GM12878 (cell line): ENCODE measurements around the gene SLCO3A1. TPM values are rescaled to one million over a fixed set of nuclear protein-coding genes. Genes with fewer than 3 reads are reported as not detected.

ENCODE experiments used
- ATAC-seq: fragments of 200-7000 bp; cut with Tn5 transposase; 3 replicates; pipeline ENCODE4 v1.9.1; 2020; ENCODE audit warnings: mild to moderate bottlenecking, moderate library complexity
- BruUV-seq: library from RNA; stranded (reverse); fragments of 400-500 nt; replicated peaks from 2 replicates; lab custom pipeline; 2021; lab: Mats Ljungman, UMichigan
- CTCF ChIA-PET: fragments of 300-600 bp; sonication (Branson Sonifier 250); formaldehyde crosslinking; extraction: SDS; loops from one replicate; lab custom pipeline; 2021; ENCODE audit warnings: inconsistent platforms; lab: Yijun Ruan, JAX
- POLR2A ChIA-PET: fragments of 350-600 bp; formaldehyde crosslinking; extraction: SDS; loops from one replicate; lab custom pipeline; 2021; ENCODE audit warnings: inconsistent platforms; lab: Charles Lee
- RAD21 ChIA-PET: fragments of 300-600 bp; sonication (Branson Sonifier 250); formaldehyde crosslinking; loops from one replicate; lab custom pipeline; 2023; ENCODE audit warnings: antibody characterized with exemption; ENCODE audit not compliant: unreplicated experiment; lab: Charles Lee
- SMC1A ChIA-PET: fragments of 300-600 bp; sonication (Branson Sonifier 250); formaldehyde crosslinking; loops from one replicate; lab custom pipeline; 2023; ENCODE audit not compliant: unreplicated experiment, uncharacterized antibody; lab: Charles Lee
- DNase-seq: peaks from one replicate; pipeline ENCODE4 v3.0.0-alpha.2; 2011; ENCODE audit warnings: low read depth, low spot score
- FAIRE-seq: peaks from 3 replicates; lab custom pipeline; 2011; peaks lifted over from hg19 to GRCh38; lab: Jason Lieb, UNC
- H2AFZ ChIP-seq: 2 replicates; pipeline ENCODE4 v1.6.0; 2011; ENCODE audit warnings: low read depth, low read length, control low read depth; ENCODE audit not compliant: control insufficient read depth
- H3K27ac ChIP-seq: 2 replicates; pipeline ENCODE4 v1.5.1; 2011; ENCODE audit warnings: control low read depth; ENCODE audit not compliant: control insufficient read depth, insufficient read depth
- H3K27me3 ChIP-seq, 2 experiments: replicated peaks in 1 of 2; 2 replicates each; pipeline versions ENCODE4 v1.6.0 to v1.6.1; 2011; ENCODE audit warnings: low read length in 1 of 2; ENCODE audit not compliant: control insufficient read depth in 2 of 2, insufficient read depth in 2 of 2
- H3K36me3 ChIP-seq, 2 experiments: 2 replicates each; pipeline ENCODE4 v1.5.1; 2011; ENCODE audit warnings: low read length in 1 of 2; ENCODE audit not compliant: control insufficient read depth in 2 of 2, insufficient read depth in 2 of 2
- H3K4me1 ChIP-seq: 2 replicates; pipeline ENCODE4 v1.6.1; 2011; ENCODE audit warnings: mild to moderate bottlenecking, low read length, moderate library complexity, mixed read lengths; ENCODE audit not compliant: control insufficient read depth, insufficient read depth
- H3K4me2 ChIP-seq: 2 replicates; pipeline ENCODE4 v1.6.0; 2011; ENCODE audit warnings: control low read depth; ENCODE audit not compliant: control insufficient read depth, insufficient read depth
- H3K4me3 ChIP-seq: fragments of 200-600 bp; sonication (generic); 2 replicates; pipeline ENCODE4 v1.5.1; 2016
- H3K79me2 ChIP-seq: 2 replicates; pipeline ENCODE4 v1.6.0; 2011; ENCODE audit warnings: low read length; ENCODE audit not compliant: control insufficient read depth, insufficient read depth
- H3K9ac ChIP-seq: 2 replicates; pipeline ENCODE4 v1.8.0; 2011; ENCODE audit warnings: low read length, control low read depth, mixed read lengths; ENCODE audit not compliant: control insufficient read depth, insufficient read depth
- H3K9me3 ChIP-seq: replicated peaks from 3 replicates; pipeline ENCODE4 v1.5.1; 2011; ENCODE audit warnings: mild to moderate bottlenecking, low read length; ENCODE audit not compliant: control insufficient read depth, insufficient read depth
- H4K20me1 ChIP-seq: 2 replicates; pipeline ENCODE4 v1.6.0; 2011; ENCODE audit not compliant: control insufficient read depth, insufficient read depth
- ETV6 ChIP-seq, 2 experiments: fragments of 450-650 bp in 1 of 2; IDR thresholded peaks in 1 of 2; conservative IDR thresholded peaks in 1 of 2; 2 replicates each; pipeline ENCODE4 v1.6.1; 2014; ENCODE audit warnings: antibody characterized with exemption in 1 of 2, borderline replicate concordance in 1 of 2, low read depth in 1 of 2, mild to moderate bottlenecking in 1 of 2, moderate library complexity in 1 of 2
- GATAD2B ChIP-seq: fragments of 450-650 bp; conservative IDR thresholded peaks from 2 replicates; pipeline ENCODE4 v1.6.1; 2017; ENCODE audit warnings: low read depth, mild to moderate bottlenecking, moderate library complexity
- IKZF1 ChIP-seq: fragments of 450-650 bp; conservative IDR thresholded peaks from 2 replicates; pipeline ENCODE4 v1.6.1; 2017; ENCODE audit warnings: antibody characterized with exemption, mild to moderate bottlenecking
- NR2C1 ChIP-seq: fragments of 450-650 bp; IDR thresholded peaks from 2 replicates; pipeline ENCODE4 v1.6.1; 2017; ENCODE audit warnings: antibody characterized with exemption, mild to moderate bottlenecking, moderate library complexity
- RELA ChIP-seq: fragments of 450-650 bp; IDR thresholded peaks from 2 replicates; pipeline ENCODE4 v1.8.0; 2014; ENCODE audit warnings: borderline replicate concordance; ENCODE audit not compliant: partially characterized antibody
- SIX5 ChIP-seq: IDR thresholded peaks from 2 replicates; pipeline ENCODE4 v1.6.1; 2011; ENCODE audit warnings: mild to moderate bottlenecking, low read depth, low read length, moderate library complexity; ENCODE audit not compliant: severe bottlenecking
- SPI1 ChIP-seq: IDR thresholded peaks from 2 replicates; pipeline ENCODE4 v1.6.1; 2011; ENCODE audit warnings: low read depth, mild to moderate bottlenecking, low read length, moderate library complexity, borderline replicate concordance; ENCODE audit not compliant: insufficient read depth
- SREBF2 ChIP-seq: IDR thresholded peaks from 2 replicates; pipeline ENCODE4 v1.6.1; 2012; ENCODE audit warnings: mild to moderate bottlenecking, low read length
- SUPT20H ChIP-seq: IDR thresholded peaks from 2 replicates; pipeline ENCODE4 v1.6.1; 2011; ENCODE audit warnings: low read depth, mild to moderate bottlenecking, low read length, moderate library complexity, borderline replicate concordance; ENCODE audit not compliant: control insufficient read depth
- TCF7 ChIP-seq: IDR thresholded peaks from 2 replicates; pipeline ENCODE4 v1.6.1; 2014; ENCODE audit warnings: antibody characterized with exemption, borderline replicate concordance
- ZNF24 ChIP-seq: fragments of 450-650 bp; IDR thresholded peaks from 2 replicates; pipeline ENCODE4 v1.6.1; 2017; ENCODE audit warnings: antibody characterized with exemption, mild to moderate bottlenecking
- ZSCAN29 ChIP-seq: fragments of 450-650 bp; IDR thresholded peaks from 2 replicates; pipeline ENCODE4 v1.6.1; 2017; ENCODE audit warnings: mild to moderate bottlenecking, moderate library complexity
- WGBS: methylation state at CpG from one replicate; pipeline ENCODE4 v1.1.6; 2016; ENCODE audit warnings: low lambda C conversion rate; ENCODE audit not compliant: insufficient replicate concordance, insufficient coverage; ENCODE audit errors: missing lambda C conversion rate; 5-methylcytosine and 5-hydroxymethylcytosine counted together
- in situ Hi-C: fragments of 300-500 bp; cut with MboI; formaldehyde crosslinking; loops from 9 replicates; pipeline ENCODE4 v1.14.3; 2018; ENCODE audit warnings: mixed read lengths
- intact Hi-C: fragments of 100-400 bp; cut with micrococcal nuclease; formaldehyde crosslinking; loops from one replicate; pipeline ENCODE4 v1.14.2; 2022; ENCODE audit not compliant: unreplicated experiment
- polyA plus RNA-seq, 11 experiments: library from polyadenylated mRNA; depleted of rRNA in 4 of 11; unstranded in 6 of 11; stranded (reverse) in 5 of 11; fragments of >200 nt; fragmentation: Nextera tagmentation in 4 of 11; fragmentation: Illumina TruSeq in 1 of 11; extraction: Ambion mirVana in 4 of 11; extraction: Trizol in 1 of 11; gene quantifications; 1 replicate in 1 of 11; 2 replicates in 10 of 11; pipeline versions ENCODE4 v1.2.1 to v1.2.3, GENCODE V29; 2011 to 2016; ENCODE audit warnings: inconsistent platforms in 2 of 11, missing spikeins in 2 of 11, low read depth in 1 of 11
- total RNA-seq, 4 experiments: library from RNA; depleted of rRNA in 3 of 4; stranded (reverse); fragments of >200 nt in 3 of 4; fragmentation: Illumina TruSeq in 1 of 4; extraction: Trizol in 1 of 4; gene quantifications; 2 replicates each; pipeline versions ENCODE4 v1.2.1 to v1.2.3, GENCODE V29; 2013 to 2021
- TF ChIP-seq, protein P1 (sequence below): fragments of 450-650 bp; formaldehyde crosslinking; IDR thresholded peaks from 2 replicates; pipeline ENCODE4 v1.4.0; 2022; ENCODE audit warnings: mild to moderate bottlenecking, moderate library complexity
- TF ChIP-seq, protein P2 (sequence below): IDR thresholded peaks from 2 replicates; pipeline ENCODE4 v1.6.1; 2011; ENCODE audit warnings: low read depth, low read length, improper control_type of control experiment, borderline replicate concordance

SLCO3A1 gene
- total and polyA plus RNA-seq, 10 of the 15 experiments (the other 5 are each of a cell fraction or from before 2014, with no cell fraction given), result 0.05 to 5.9 (median 0.31) TPM

DNA sequence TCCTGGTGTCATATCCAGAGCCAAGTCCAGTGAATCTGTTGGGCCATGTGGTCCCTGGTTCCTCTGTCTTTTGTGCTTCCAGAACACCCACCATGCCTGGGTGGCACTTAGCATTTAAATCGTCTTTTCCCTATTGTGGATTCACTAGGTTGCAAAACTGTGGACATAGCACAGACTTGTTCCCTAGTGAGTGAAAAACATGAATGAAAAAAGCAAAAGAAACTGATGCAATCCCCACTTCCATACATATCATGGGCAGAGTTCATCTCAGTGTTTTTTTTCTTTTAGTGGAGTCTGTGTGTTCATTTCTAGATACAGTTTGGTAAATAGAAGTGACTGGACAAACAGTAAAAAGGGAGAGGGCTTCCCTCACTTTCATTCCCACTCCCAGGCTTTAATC, 170.5 kb downstream of the SLCO3A1 start:
- no peak for ATAC-seq
- Histone ChIP-seq H3K79me2 (no peaks in the 10 kb centered on the region), H2AFZ (no peak overlapping the region), H4K20me1 (no peaks in the 10 kb centered on the region), H3K27me3 (no peaks in the 10 kb centered on the region; a peak in 1 of 4 replicates), H3K36me3 (no peaks in the 10 kb centered on the region), H3K4me2 (no peak overlapping the region), H3K9ac (no peak overlapping the region), H3K4me1 (no peaks in the 10 kb centered on the region), H3K4me3 (no peak overlapping the region), H3K9me3 (no peaks in the 10 kb centered on the region), H3K27ac (no peak overlapping the region)
- POLR2A ChIA-PET, result no interaction called here
- 0% methylated on average over 1 of the region's 1 CpG for WGBS
- in situ Hi-C loops, result no loop called here
- CTCF ChIA-PET, result no interaction called here
- no peak for FAIRE-seq
- RAD21 ChIA-PET, result no interaction called here
- no peak for TF ChIP-seq NR2C1
- SMC1A ChIA-PET, result no interaction called here
- BruUV-seq, result no TSS peak
- intact Hi-C loops, result no loop called here
- DNase-seq, result no peak

GRCh38 chr15:92025706-92026270, 172.3 kb downstream of the SLCO3A1 start:
- FAIRE-seq (no peak), ATAC-seq (no peak), DNase-seq (no peak)
- H4K20me1 ChIP-seq, result no peaks in the 10 kb centered on the region
- H3K27me3 ChIP-seq, result no peaks in the 10 kb centered on the region; a peak in 1 of 4 replicates
- H3K9ac ChIP-seq, result no peak overlapping the region
- ChIA-PET RAD21 (no interaction called here), POLR2A (interaction anchor here (0.7 kb wide), 1 partner anchor 47 kb away, joined by 3 read pairs; no protein-coding TSS in a partner anchor), CTCF (no interaction called here), SMC1A (interaction anchor here (1.1 kb wide), 1 partner anchor 21 kb away, joined by 3 read pairs; no protein-coding TSS in a partner anchor)
- no peak overlapping the region for H3K4me3 ChIP-seq
- no peaks in the 10 kb centered on the region for H3K9me3 ChIP-seq
- 26% methylated on average over 10 of the region's 10 CpGs for WGBS
- in situ Hi-C loops (no loop called here), intact Hi-C loops (no loop called here)
- no TSS peak for BruUV-seq
- H3K79me2 ChIP-seq, result no peaks in the 10 kb centered on the region
- H3K4me2 ChIP-seq, result no peak overlapping the region
- no peak overlapping the region for H3K27ac ChIP-seq
- no peaks in the 10 kb centered on the region for H3K36me3 ChIP-seq
- no peaks in the 10 kb centered on the region for H3K4me1 ChIP-seq
- H2AFZ ChIP-seq, result no peak overlapping the region
- TF ChIP-seq RELA (no peak), ZNF24 (no peak), IKZF1 (no peak), SIX5 (no peak), SPI1 (no peak), GATAD2B (no peak), SREBF2 (no peak), SUPT20H (no peak), TCF7 (no peak), ETV6 (conservative IDR thresholded peaks at IDR 0.05 in 1 of 2, IDR thresholded peaks at IDR 0.05 in 1 of 2; ENCODE audit: borderline replicate concordance in 1 of 2, low read depth in 1 of 2) (no peak), ZSCAN29 (no peak)
- TF ChIP-seq, protein P1, sequence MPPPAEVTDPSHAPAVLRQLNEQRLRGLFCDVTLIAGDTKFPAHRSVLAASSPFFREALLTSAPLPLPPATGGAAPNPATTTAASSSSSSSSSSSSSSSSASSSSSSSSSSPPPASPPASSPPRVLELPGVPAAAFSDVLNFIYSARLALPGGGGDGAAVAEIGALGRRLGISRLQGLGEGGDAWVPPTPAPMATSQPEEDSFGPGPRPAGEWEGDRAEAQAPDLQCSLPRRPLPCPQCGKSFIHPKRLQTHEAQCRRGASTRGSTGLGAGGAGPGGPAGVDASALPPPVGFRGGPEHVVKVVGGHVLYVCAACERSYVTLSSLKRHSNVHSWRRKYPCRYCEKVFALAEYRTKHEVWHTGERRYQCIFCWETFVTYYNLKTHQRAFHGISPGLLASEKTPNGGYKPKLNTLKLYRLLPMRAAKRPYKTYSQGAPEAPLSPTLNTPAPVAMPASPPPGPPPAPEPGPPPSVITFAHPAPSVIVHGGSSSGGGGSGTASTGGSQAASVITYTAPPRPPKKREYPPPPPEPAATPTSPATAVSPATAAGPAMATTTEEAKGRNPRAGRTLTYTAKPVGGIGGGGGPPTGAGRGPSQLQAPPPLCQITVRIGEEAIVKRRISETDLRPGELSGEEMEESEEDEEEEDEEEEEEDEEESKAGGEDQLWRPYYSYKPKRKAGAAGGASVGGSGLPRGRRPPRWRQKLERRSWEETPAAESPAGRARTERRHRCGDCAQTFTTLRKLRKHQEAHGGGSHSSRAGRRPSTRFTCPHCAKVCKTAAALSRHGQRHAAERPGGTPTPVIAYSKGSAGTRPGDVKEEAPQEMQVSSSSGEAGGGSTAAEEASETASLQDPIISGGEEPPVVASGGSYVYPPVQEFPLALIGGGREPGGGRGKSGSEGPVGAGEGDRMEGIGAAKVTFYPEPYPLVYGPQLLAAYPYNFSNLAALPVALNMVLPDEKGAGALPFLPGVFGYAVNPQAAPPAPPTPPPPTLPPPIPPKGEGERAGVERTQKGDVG, result no peak
- TF ChIP-seq, protein P2, sequence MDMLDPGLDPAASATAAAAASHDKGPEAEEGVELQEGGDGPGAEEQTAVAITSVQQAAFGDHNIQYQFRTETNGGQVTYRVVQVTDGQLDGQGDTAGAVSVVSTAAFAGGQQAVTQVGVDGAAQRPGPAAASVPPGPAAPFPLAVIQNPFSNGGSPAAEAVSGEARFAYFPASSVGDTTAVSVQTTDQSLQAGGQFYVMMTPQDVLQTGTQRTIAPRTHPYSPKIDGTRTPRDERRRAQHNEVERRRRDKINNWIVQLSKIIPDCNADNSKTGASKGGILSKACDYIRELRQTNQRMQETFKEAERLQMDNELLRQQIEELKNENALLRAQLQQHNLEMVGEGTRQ, result no peak
